GM19324 (cell line): ENCODE data around the gene SLC5A12.
"Not testable (repeated sequence)": the region's sequence is repeated elsewhere in the genome, so short reads cannot be mapped to it uniquely, and the experiment has no call there.

Source experiments
- ATAC-seq: cut with Tn5 transposase; IDR thresholded peaks from one replicate; pipeline ENCODE4 v1.9.1; 2021; ENCODE audit warnings: mild to moderate bottlenecking, moderate library complexity; ENCODE audit not compliant: unreplicated experiment, low FRiP score

SLC5A12 gene

DNA sequence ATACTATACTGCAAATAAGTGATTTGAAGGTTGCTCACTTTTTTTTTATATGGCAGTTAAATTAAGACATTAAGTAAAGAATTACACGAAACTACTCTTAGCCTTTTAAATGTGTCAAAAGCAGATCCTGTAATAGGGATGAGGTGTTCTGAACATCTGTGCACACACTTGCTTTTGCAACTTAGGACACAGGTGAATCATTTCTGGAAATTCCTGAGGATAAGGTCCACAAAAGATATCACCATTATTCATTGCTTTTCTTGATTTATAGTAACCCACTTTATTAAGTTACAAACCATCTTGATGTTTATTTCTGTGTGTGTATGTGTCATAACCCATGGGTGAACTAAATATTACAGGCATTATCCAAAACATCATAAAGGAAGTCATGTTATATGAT, 55.9 kb downstream of the SLC5A12 start:
- ATAC-seq: no peak

DNA sequence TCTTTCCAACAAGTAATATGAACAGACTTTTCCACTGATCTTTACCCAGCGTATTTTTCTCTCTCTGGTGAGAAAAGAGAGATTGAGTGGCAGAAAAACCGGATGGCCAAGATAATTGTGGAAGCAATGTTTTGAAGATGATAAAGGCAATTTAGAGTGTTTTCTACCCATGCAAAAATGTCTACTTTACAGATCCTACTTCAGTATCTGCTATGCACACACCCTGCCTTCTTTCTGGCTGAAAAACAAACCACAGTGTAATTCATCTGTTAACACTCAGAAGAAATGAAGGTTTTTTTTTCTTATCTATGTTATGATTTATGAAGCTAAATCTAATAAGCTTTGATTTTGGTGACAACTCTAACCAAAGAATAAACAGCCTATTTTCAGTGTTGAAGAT, 56.8 kb downstream of the SLC5A12 start:
- no peak for ATAC-seq

DNA sequence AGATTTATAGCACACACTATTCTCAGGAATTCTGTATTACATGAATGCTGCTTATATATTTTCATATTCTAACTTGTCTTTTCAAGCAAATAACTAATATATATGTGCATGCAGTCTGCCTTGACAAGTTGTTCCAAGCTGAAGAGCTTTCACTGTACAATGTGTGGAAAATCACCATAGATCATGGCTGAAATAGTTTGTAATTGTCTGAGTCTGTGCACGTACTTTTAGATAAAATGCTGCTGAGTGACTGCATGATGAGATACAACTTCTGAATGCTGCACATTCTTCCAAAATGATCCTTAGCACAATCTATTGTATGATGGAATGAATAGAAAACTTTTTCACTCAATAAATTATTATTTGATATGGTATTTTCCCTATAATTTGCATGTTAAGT, 58.9 kb downstream of the SLC5A12 start:
- ATAC-seq: no peak

DNA sequence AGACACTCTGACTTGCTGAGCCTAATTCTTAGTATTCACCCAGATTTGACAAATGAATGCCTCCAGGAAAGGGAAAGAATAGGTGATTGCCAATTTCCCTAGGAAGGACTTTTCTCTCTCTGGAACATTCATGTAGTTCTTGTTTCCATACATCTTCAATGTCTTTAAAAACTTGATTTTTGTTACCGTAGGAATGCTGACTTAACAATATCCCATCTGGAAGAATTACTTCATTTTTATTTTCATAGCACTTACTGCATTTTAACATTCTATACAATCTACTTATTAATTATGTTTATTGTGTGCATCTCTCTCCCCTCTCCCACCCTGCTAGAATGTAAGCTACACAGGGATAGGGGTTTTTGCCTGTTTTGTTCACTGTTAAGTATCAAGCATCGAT, 66.6 kb downstream of the SLC5A12 start:
- no peak for ATAC-seq

DNA sequence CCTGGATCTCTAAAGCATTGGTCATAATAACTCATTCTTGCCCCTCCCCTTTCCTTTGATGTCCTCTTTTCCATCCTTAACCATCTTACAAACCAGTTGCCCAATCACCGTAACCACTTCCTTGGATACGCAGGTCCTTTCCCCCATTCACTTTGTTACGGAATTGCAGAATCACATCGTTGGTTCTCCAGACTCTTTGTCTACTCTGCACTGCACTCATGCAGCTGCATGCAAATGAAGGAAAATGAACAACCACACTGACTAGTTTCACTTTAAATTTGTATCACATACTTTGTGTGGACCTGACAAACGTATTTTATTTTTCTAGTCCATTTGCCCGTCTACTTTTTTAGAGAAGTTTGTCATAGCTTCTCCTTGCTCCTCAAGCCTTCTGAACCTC, 69.9 kb downstream of the SLC5A12 start:
- ATAC-seq: no peak

DNA sequence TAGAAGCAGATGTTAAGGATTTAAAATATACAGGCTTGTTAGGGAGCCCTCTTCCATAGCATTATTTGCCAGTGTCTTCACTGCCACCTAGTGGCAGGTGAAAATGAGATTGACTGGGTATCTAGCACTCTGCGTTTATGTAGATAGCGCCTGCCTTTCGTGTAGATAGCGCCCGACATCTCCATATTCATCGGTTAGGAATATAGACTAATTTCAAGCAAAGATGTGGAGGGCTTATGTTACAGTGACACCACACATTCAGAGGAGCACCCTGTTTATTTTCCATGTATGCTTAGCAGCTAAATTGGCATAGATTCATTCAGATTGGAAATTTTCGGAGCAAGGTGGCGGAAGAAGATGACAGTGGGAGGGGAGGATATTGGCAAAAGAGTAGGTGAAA, 72.0 kb downstream of the SLC5A12 start:
- ATAC-seq: no peak

DNA sequence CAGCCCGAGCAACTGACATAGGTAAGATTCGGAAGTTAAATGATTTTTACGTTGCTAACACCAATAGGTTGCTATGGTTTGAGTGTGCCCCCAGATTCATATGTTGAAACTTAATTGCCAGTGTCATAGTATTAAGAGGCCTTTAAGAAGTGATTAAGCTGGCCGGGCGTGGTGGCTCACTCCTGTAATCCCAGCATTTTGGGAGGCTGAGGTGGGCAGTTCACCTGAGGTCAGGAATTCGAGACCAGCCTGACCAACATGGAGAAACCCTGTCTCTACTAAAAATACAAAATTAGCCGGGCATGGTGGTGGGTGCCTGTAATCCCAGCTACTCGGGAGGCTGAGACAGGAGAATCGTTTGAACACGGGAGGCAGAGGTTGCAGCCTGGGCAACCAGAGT, 78.5 kb downstream of the SLC5A12 start:
- not testable (repeated sequence) for ATAC-seq

DNA sequence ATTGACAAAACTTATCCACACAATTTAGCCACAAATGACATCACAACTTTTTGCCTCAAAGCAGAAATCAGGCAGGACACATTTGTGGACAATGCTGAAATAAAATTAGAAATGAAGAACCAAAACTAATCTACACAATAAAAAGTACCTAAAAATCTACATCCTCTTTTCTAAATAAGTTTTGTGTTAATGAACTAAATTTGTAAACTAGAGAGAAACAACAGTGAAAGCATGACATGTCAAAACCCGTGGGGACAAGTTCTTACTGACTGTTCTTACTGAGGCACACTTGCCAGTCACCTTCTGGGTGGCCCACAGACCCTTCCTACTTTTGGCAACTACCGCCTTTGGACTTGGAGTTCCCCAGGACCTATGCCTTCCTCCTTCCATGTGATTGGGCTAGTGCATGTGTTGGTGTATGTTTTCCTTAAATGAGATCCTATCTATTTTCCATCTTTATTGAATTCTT, 89.1 kb downstream of the SLC5A12 start:
- ATAC-seq: no peak

DNA sequence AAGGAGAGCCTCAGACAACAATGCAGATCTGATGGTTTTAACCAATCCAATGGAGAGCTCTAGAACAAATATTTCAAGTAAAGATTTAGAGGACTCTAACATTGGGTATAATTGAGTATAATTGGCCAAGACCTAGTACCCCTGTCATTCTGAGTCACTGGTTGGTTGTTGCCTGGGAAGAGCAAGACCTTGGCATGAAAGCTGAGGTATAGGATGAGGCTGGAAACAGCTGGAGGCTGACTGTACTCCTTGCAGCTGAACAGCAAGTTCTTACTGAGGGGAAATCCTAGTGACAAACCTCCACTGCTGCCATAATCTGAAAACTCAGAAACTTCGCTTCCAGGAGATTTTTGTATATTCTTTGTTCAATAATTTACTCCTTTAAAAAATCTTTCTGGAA, 95.5 kb downstream of the SLC5A12 start:
- ATAC-seq: no peak

DNA sequence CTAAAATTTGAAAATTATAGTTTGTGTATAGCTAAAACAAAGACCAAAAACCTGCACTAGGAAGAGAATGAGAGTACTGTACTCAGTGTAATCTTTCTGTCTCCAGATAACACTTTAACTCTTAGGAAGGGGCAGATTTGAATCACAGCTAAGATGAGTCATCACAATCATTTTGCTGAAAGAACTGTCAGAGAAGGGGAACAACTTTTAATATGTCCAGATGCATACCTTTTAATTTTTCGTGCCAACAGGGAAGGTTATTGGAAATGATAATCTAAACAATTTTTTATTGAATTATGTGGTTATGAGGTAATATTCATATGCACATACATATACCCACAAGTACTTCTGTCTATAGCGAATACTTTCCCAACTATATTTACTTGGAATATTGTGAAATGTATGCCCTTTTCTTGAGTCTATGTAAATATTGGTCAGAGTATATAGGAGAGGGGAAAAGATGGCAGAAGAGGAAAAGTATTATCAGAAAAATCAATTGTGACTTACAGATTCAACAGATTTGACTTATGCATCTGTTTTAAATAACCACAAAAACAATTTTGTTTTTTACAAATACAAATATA, 98.7 kb downstream of the SLC5A12 start:
- no peak for ATAC-seq

DNA sequence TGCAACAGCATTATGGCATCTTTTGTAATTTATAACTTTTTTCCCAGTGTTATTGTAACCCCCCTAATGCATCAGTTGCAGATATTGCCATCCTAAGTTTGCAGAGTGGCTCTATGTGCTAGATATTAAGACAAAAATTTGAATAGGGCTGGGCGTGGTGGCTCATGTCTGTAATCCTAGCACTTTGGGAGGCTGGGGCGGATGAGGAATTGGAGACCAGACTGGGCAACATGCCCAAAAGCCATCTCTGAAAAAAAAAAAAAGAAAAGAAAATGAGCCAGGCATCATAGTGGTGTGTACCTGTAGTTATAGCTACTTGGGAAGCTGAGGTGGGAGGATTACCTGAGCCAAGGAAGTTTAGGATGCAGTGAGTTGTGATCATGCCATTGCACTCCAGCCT, 99.7 kb downstream of the SLC5A12 start:
- ATAC-seq: no peak

DNA sequence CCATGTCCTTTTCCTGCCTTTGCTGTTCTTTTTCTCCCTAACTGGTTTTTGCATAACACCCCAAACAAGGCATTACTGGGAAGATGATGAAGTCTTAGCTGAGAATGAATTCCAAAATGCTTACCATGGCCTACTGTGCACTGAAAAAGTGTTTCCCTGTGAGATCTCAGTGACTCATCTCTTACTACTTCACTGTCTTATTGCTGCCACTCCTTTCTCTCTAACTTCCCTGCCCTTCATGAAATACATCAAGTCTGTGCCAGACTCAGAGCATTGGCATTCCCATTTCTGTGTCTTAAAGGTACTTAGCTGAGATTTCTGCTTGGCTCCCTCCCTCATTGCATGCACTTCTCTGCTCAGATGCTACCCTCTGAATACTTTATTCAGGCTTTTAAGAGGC, 100.7 kb downstream of the SLC5A12 start:
- no peak for ATAC-seq

DNA sequence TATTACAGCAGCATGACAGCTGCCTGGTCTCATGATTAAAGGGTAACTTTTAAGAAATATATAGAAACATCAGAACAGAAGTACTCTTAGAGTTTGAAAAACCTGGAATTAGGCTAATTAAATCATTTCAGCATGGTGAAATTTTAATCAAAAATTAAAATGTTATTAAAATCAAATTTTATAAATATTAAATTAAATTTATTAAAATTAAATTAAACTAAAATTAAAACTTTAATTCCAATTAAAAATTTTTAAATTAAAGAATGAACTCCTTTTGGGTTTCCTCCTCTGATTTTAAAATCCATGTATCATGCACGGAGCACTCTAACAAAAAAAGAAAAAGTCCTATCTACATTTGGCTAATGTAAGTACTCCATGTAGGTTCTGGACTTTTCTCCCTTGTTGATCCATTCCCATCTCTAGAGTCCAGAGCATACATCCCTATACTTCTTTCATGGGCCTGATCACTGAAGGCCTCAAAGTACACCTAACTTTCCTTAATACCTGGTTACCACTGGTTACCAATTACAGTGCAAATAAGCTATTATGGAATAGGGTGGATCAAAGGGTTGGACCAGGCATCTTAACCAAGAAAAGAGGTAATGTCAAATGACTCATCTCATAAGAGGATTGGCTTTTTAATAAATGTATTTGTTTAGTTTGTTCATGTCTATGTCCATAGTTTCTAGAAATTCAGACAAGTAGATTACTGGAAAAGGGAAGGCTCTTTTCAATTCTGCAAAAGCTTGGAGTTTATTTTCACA, 101.4 kb downstream of the SLC5A12 start:
- no peak for ATAC-seq

DNA sequence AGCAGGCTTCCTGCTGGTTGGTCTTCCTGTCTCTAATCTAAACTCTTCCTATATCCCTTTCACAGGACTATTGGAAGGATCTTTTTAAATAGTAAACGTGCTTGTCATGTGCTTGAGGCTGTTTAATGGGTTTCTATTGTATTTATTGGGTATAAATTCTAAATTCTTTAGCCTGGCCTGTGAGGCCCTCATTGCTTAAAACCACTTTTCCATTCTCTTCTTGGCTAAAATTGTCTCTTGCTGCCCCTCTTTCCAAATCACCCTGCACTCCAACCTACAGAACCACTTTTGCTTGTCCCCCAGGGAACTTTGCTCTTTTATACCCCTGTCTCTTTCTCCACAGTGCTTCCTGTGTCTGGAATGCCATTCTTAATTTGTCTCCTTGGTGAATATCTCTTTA, 103.4 kb downstream of the SLC5A12 start:
- ATAC-seq: no peak
